Trophoblast cell (in vitro differentiated cells and primary cell): Measurements from ENCODE around the gene OPCML.

Experiments
- DNase-seq, 2 donors: peaks; one replicate each; pipeline ENCODE4 v3.0.0-alpha.2; 2016
- H2AFZ ChIP-seq: 2 replicates; pipeline ENCODE4 v1.6.1; 2013; ENCODE audit warnings: low read length, moderate library complexity, mild to moderate bottlenecking; ENCODE audit not compliant: insufficient read depth, poor library complexity
- H2AK5ac ChIP-seq: 2 replicates; pipeline ENCODE4 v1.6.1; 2013; ENCODE audit warnings: mild to moderate bottlenecking, low read length
- H2BK120ac ChIP-seq: 2 replicates; pipeline ENCODE4 v1.6.1; 2013; ENCODE audit warnings: low read length, mild to moderate bottlenecking, moderate library complexity; ENCODE audit not compliant: insufficient read depth, poor library complexity
- H2BK12ac ChIP-seq: 2 replicates; pipeline ENCODE4 v1.6.1; 2013; ENCODE audit warnings: mild to moderate bottlenecking, low read length, moderate library complexity
- H2BK5ac ChIP-seq: 2 replicates; pipeline ENCODE4 v1.6.1; 2013; ENCODE audit warnings: low read length, low read depth, moderate library complexity, mild to moderate bottlenecking; ENCODE audit not compliant: poor library complexity
- H3K14ac ChIP-seq: 2 replicates; pipeline ENCODE4 v1.6.1; 2013; ENCODE audit warnings: mild to moderate bottlenecking, low read length
- H3K18ac ChIP-seq: 2 replicates; pipeline ENCODE4 v1.6.1; 2013; ENCODE audit warnings: mild to moderate bottlenecking, low read length
- H3K23ac ChIP-seq: 2 replicates; pipeline ENCODE4 v1.6.1; 2013; ENCODE audit warnings: low read length
- H3K27ac ChIP-seq: 2 replicates; pipeline ENCODE4 v1.5.1; 2013; ENCODE audit warnings: low read depth, mild to moderate bottlenecking, inconsistent platforms, low read length, moderate library complexity
- H3K27me3 ChIP-seq: 2 replicates; pipeline ENCODE4 v1.6.1; 2013; ENCODE audit warnings: inconsistent platforms, mild to moderate bottlenecking, low read length, moderate library complexity; ENCODE audit not compliant: insufficient read depth
- H3K36me3 ChIP-seq, 2 experiments: 1 replicate in 1 of 2; 2 replicates in 1 of 2; pipeline ENCODE4 v1.6.1; 2013; ENCODE audit warnings: low read length in 2 of 2, mild to moderate bottlenecking in 2 of 2, moderate library complexity in 1 of 2; ENCODE audit not compliant: insufficient read depth in 2 of 2, control insufficient read depth in 1 of 2
- H3K4ac ChIP-seq: 2 replicates; pipeline ENCODE4 v1.6.1; 2013; ENCODE audit warnings: low read depth, mild to moderate bottlenecking, low read length, moderate library complexity
- H3K4me1 ChIP-seq, 2 experiments: 1 replicate in 1 of 2; 2 replicates in 1 of 2; pipeline ENCODE4 v1.6.1; 2013; ENCODE audit warnings: low read length in 2 of 2, mild to moderate bottlenecking in 2 of 2, moderate library complexity in 1 of 2; ENCODE audit not compliant: insufficient read depth in 2 of 2, control insufficient read depth in 1 of 2
- H3K4me2 ChIP-seq: 2 replicates; pipeline ENCODE4 v1.6.1; 2013; ENCODE audit warnings: inconsistent platforms, mild to moderate bottlenecking, low read length, moderate library complexity
- H3K4me3 ChIP-seq: 2 replicates; pipeline ENCODE4 v1.5.1; 2013; ENCODE audit warnings: mild to moderate bottlenecking, low read depth, low read length, inconsistent platforms
- H3K79me1 ChIP-seq: one replicate; pipeline ENCODE4 v1.6.1; 2013; ENCODE audit warnings: low read length
- H3K79me2 ChIP-seq: 2 replicates; pipeline ENCODE4 v1.6.1; 2013; ENCODE audit warnings: low read length, mild to moderate bottlenecking; ENCODE audit not compliant: control insufficient read depth, insufficient read depth, poor library complexity
- H3K9ac ChIP-seq: 2 replicates; pipeline ENCODE4 v1.6.1; 2013; ENCODE audit warnings: mild to moderate bottlenecking, low read length
- H3K9me3 ChIP-seq: 2 replicates; pipeline ENCODE4 v1.6.1; 2013; ENCODE audit warnings: low read depth, mild to moderate bottlenecking, control low read depth, inconsistent platforms, low read length; ENCODE audit not compliant: insufficient read depth
- H4K12ac ChIP-seq: 2 replicates; pipeline ENCODE4 v1.6.1; 2013; ENCODE audit warnings: low read depth, mild to moderate bottlenecking, low read length, moderate library complexity
- H4K8ac ChIP-seq: 2 replicates; pipeline ENCODE4 v1.6.1; 2013; ENCODE audit warnings: low read depth, mild to moderate bottlenecking, low read length, moderate library complexity
- H4K91ac ChIP-seq: one replicate; pipeline ENCODE4 v1.6.1; 2013; ENCODE audit warnings: low read depth, mild to moderate bottlenecking, low read length, moderate library complexity
- WGBS: extraction: QIAGEN DNeasy Blood & Tissue Kit; methylation state at CpG from one replicate; pipeline ENCODE4 v1.1.7; 2013; ENCODE audit warnings: missing lambda C conversion rate; ENCODE audit not compliant: insufficient read length, insufficient coverage; ENCODE audit errors: extremely low coverage; 5-methylcytosine and 5-hydroxymethylcytosine counted together

Gene OPCML

GRCh38 chr11:132913886-132914285 lies 618.4 kb downstream of the OPCML start:
- Histone ChIP-seq H3K18ac (no peak overlapping the region), H3K4ac (no peak overlapping the region), H3K9ac (no peak overlapping the region), H3K27me3 (no peaks in the 10 kb centered on the region), H3K79me2 (no peaks in the 10 kb centered on the region), H3K4me3 (no peak overlapping the region), H3K14ac (no peak overlapping the region), H3K36me3 (no peaks in the 10 kb centered on the region), H3K9me3 (no peaks in the 10 kb centered on the region), H2BK12ac (no peak overlapping the region), H4K91ac (no peak overlapping the region), H3K23ac (peak overlapping the region; percentile 22), H3K4me2 (no peak overlapping the region), H4K12ac (no peak overlapping the region), H2AFZ (no peak overlapping the region), H4K8ac (no peak overlapping the region), H2BK120ac (no peak overlapping the region), H2BK5ac (no peak overlapping the region), H2AK5ac (no peak overlapping the region), H3K79me1 (no peaks in the 10 kb centered on the region), H3K27ac (no peak overlapping the region), H3K4me1 (no peaks in the 10 kb centered on the region)
- no CpG with 5 or more reads among the region's 7 CpGs for WGBS
- no peak for DNase-seq

- Histone ChIP-seq H3K4me2 (no peak overlapping the region), H2AFZ (no peak overlapping the region), H3K27me3 (no peaks in the 10 kb centered on the region), H3K79me2 (no peaks in the 10 kb centered on the region), H3K14ac (no peak overlapping the region), H3K27ac (no peak overlapping the region), H2AK5ac (no peak overlapping the region), H3K23ac (no peak overlapping the region), H3K36me3 (no peaks in the 10 kb centered on the region), H3K4me1 (no peaks in the 10 kb centered on the region), H3K79me1 (no peaks in the 10 kb centered on the region), H3K4ac (no peak overlapping the region), H4K8ac (no peak overlapping the region), H3K18ac (no peak overlapping the region), H4K91ac (no peak overlapping the region), H2BK5ac (no peak overlapping the region), H4K12ac (no peak overlapping the region), H3K9ac (no peak overlapping the region), H2BK12ac (no peak overlapping the region), H3K9me3 (no peaks in the 10 kb centered on the region), H3K4me3 (no peak overlapping the region), H2BK120ac (no peak overlapping the region)
- no CpG with 5 or more reads among the region's 6 CpGs for WGBS
- no peak for DNase-seq
Measured at GRCh38 chr11:132913295-132913694, 619.0 kb downstream of the OPCML start.

- Histone ChIP-seq H2BK12ac (no peak overlapping the region), H3K4me1 (no peaks in the 10 kb centered on the region), H2BK120ac (no peak overlapping the region), H4K8ac (no peak overlapping the region), H2AK5ac (no peak overlapping the region), H3K4me2 (no peak overlapping the region), H3K36me3 (no peaks in the 10 kb centered on the region), H3K4ac (no peak overlapping the region), H4K12ac (no peak overlapping the region), H2BK5ac (no peak overlapping the region), H3K9ac (no peak overlapping the region), H3K14ac (no peak overlapping the region), H3K23ac (no peak overlapping the region), H3K79me2 (no peaks in the 10 kb centered on the region), H3K27ac (no peak overlapping the region), H2AFZ (no peak overlapping the region), H3K79me1 (no peaks in the 10 kb centered on the region), H3K27me3 (no peaks in the 10 kb centered on the region), H3K4me3 (no peak overlapping the region), H4K91ac (no peak overlapping the region), H3K18ac (no peak overlapping the region), H3K9me3 (no peaks in the 10 kb centered on the region)
- DNase-seq: no peak
- WGBS: no CpG with 5 or more reads among the region's 7 CpGs
Measured at GRCh38 chr11:132911186-132911585, 621.1 kb downstream of the OPCML start.

GRCh38 chr11:132910011-132910760 lies 622.1 kb downstream of the OPCML start:
- Histone ChIP-seq H3K79me2 (no peaks in the 10 kb centered on the region), H3K4me2 (no peak overlapping the region), H3K9me3 (no peaks in the 10 kb centered on the region), H3K9ac (no peak overlapping the region), H3K23ac (no peak overlapping the region), H4K8ac (no peak overlapping the region), H3K18ac (no peak overlapping the region), H3K27ac (no peak overlapping the region), H2AFZ (no peak overlapping the region), H3K79me1 (no peaks in the 10 kb centered on the region), H2AK5ac (no peak overlapping the region), H3K4me3 (no peak overlapping the region), H2BK12ac (no peak overlapping the region), H4K12ac (no peak overlapping the region), H2BK5ac (no peak overlapping the region), H3K36me3 (no peaks in the 10 kb centered on the region), H3K4me1 (no peaks in the 10 kb centered on the region), H4K91ac (no peak overlapping the region), H3K14ac (no peak overlapping the region), H2BK120ac (no peak overlapping the region), H3K27me3 (no peaks in the 10 kb centered on the region), H3K4ac (no peak overlapping the region)
- no peak for DNase-seq
- WGBS: no CpG with 5 or more reads among the region's 18 CpGs
